GM10248 (cell line): ENCODE results near the gene OR4C45.
"Not testable (repeated sequence)": the region's sequence is repeated elsewhere in the genome, so short reads cannot be mapped to it uniquely, and the experiment has no call there.

Experiments
- CTCF ChIA-PET: fragments of 300-600 bp; sonication (Branson Sonifier 250); formaldehyde crosslinking; extraction: SDS; loops from one replicate; lab custom pipeline; 2021; ENCODE audit warnings: antibody characterized with exemption; lab: Yijun Ruan, JAX
- POLR2A ChIA-PET: fragments of 350-650 bp; sonication (Branson Sonifier 250); formaldehyde crosslinking; extraction: SDS; loops from one replicate; lab custom pipeline; 2020; ENCODE audit warnings: antibody characterized with exemption; lab: Yijun Ruan, JAX
- DNase-seq: peaks from one replicate; pipeline ENCODE4 v3.0.0; 2012; ENCODE audit errors: extremely low spot score
- CTCF ChIP-seq: IDR thresholded peaks from 2 replicates; pipeline ENCODE4 v1.5.1; 2012; ENCODE audit warnings: mild to moderate bottlenecking, low read depth; ENCODE audit errors: extremely low read depth, missing control alignments, control extremely low read depth

The OR4C45 gene

GRCh38 chr11:50032574-50032973 is at the start of gene OR4C45:
Gene OR4C45, plus strand, starts transcription at chr11:50032874.
- ChIA-PET POLR2A (no interaction called here), CTCF (interaction anchor here (1.3 kb wide), 1 partner anchor 11 kb away, joined by 4 read pairs; no protein-coding TSS in a partner anchor)
- DNase-seq: no peak
- no peak for TF ChIP-seq CTCF

GRCh38 chr11:49995565-49995964 is 37.1 kb upstream of the OR4C45 start:
- POLR2A ChIA-PET: no interaction called here
- no peak for DNase-seq
- TF ChIP-seq CTCF: peak; percentile 53
- CTCF ChIA-PET: interaction anchor here (1.1 to 1.6 kb wide), 5 partner anchors 9 to 1823 kb away, joined by 3 to 6 read pairs (median 4); no protein-coding TSS in a partner anchor

- ChIA-PET CTCF (no interaction called here), POLR2A (no interaction called here)
- no peak for TF ChIP-seq CTCF
- no peak for DNase-seq
These were observed 2.5 kb upstream of the OR4C45 start for GRCh38 chr11:50030193-50030592.

- DNase-seq, POLR2A ChIA-PET, CTCF ChIA-PET: not testable (repeated sequence)
These were observed 3.6 kb downstream of the OR4C45 start for GRCh38 chr11:50036239-50036638.

GRCh38 chr11:50037251-50037650 is 4.6 kb downstream of the OR4C45 start:
- TF ChIP-seq CTCF: no peak
- ChIA-PET POLR2A (no interaction called here), CTCF (interaction anchor here (1.0 kb wide), 1 partner anchor 20 kb away, joined by 3 read pairs; no protein-coding TSS in a partner anchor)
- no peak for DNase-seq

GRCh38 chr11:50044647-50045046 is 12.0 kb downstream of the OR4C45 start:
- ChIA-PET CTCF (no interaction called here), POLR2A (no interaction called here)
- no peak for DNase-seq
- TF ChIP-seq CTCF: no peak

GRCh38 chr11:50063056-50063455 is 30.4 kb downstream of the OR4C45 start:
- CTCF ChIA-PET, DNase-seq, POLR2A ChIA-PET: not testable (repeated sequence)

- no peak for TF ChIP-seq CTCF
- CTCF ChIA-PET: no interaction called here
- POLR2A ChIA-PET: no interaction called here
- no peak for DNase-seq
These were observed 37.7 kb downstream of the OR4C45 start for GRCh38 chr11:50070389-50070788.
